Right atrium auricular region (tissue), 2 donors: Measurements from ENCODE around the gene ARHGAP42. TPM values are rescaled to one million over a fixed set of nuclear protein-coding genes. Genes with fewer than 3 reads are reported as not detected.

Experiments
- DNase-seq: peaks from one replicate; pipeline ENCODE4 v3.0.0-alpha.2; 2019; ENCODE audit warnings: low spot score
- H3K27ac ChIP-seq, 2 donors: fragments of 200-600 bp; sonication (generic); 1 replicate in 1 of 2; 2 replicates in 1 of 2; pipeline ENCODE4 v1.5.1; 2016 to 2019
- H3K27me3 ChIP-seq, 2 donors: fragments of 200-600 bp; sonication (generic); one replicate each; pipeline versions ENCODE4 v1.5.1 to v1.6.0; 2017 to 2019
- H3K36me3 ChIP-seq: fragments of 200-600 bp; sonication (generic); one replicate; pipeline ENCODE4 v1.5.1; 2016
- H3K4me1 ChIP-seq, 2 donors: fragments of 200-600 bp; sonication (generic); one replicate each; pipeline versions ENCODE4 v1.5.1 to v1.6.0; 2017 to 2019
- H3K4me3 ChIP-seq, 2 donors: fragments of 200-600 bp; sonication (generic); 1 replicate in 1 of 2; 2 replicates in 1 of 2; pipeline ENCODE4 v1.5.1; 2017 to 2019; ENCODE audit warnings: mild to moderate bottlenecking in 1 of 2, moderate library complexity in 1 of 2
- H3K9me3 ChIP-seq, 2 donors: fragments of 200-600 bp; sonication (generic); one replicate each; pipeline ENCODE4 v1.5.1; 2019
- total RNA-seq, 2 donors: library from RNA; depleted of rRNA; stranded (reverse); fragments of >200 nt; gene quantifications; one replicate each; pipeline ENCODE4 v1.1.0, GENCODE V29; 2016
- TF ChIP-seq, protein P1 (sequence below), 2 donors: fragments of 200-600 bp; sonication (generic); IDR thresholded peaks; one replicate each; pipeline ENCODE4 v1.5.1; 2019; ENCODE audit warnings: antibody characterized with exemption in 2 of 2

ARHGAP42 gene
- total RNA-seq, 2 donors from 2014 or later: 6.1 to 12.1 TPM

DNA sequence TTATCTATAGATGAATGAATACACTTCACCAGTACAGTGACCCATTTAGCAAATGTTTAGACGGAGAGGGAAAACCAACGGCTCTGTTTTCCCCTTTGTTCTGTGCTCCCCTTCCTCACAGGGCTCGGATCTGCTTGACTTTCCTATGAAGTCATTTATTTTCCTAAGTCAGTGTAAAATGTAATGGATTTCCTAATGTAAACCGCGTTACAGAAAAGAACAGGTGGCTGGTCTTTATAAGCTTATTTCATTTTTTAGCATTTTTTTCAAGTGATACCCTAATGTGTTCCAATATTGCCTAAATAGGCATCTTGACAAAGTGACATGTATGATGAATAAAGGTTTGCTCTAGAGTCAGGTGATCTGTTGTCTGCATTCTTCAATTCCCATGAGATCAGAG, 235.0 kb downstream of the ARHGAP42 start:
- no peak overlapping the region for H3K4me3 ChIP-seq
- no peaks in the 10 kb centered on the region for H3K27me3 ChIP-seq
- no peak for DNase-seq
- H3K9me3 ChIP-seq: no peaks in the 10 kb centered on the region
- H3K36me3 ChIP-seq: no peaks in the 10 kb centered on the region
- no peak overlapping the region for H3K27ac ChIP-seq
- H3K4me1 ChIP-seq: no peaks in the 10 kb centered on the region
- TF ChIP-seq, protein P1, sequence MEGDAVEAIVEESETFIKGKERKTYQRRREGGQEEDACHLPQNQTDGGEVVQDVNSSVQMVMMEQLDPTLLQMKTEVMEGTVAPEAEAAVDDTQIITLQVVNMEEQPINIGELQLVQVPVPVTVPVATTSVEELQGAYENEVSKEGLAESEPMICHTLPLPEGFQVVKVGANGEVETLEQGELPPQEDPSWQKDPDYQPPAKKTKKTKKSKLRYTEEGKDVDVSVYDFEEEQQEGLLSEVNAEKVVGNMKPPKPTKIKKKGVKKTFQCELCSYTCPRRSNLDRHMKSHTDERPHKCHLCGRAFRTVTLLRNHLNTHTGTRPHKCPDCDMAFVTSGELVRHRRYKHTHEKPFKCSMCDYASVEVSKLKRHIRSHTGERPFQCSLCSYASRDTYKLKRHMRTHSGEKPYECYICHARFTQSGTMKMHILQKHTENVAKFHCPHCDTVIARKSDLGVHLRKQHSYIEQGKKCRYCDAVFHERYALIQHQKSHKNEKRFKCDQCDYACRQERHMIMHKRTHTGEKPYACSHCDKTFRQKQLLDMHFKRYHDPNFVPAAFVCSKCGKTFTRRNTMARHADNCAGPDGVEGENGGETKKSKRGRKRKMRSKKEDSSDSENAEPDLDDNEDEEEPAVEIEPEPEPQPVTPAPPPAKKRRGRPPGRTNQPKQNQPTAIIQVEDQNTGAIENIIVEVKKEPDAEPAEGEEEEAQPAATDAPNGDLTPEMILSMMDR (IDR thresholded peaks at IDR 0.05): no peak

DNA sequence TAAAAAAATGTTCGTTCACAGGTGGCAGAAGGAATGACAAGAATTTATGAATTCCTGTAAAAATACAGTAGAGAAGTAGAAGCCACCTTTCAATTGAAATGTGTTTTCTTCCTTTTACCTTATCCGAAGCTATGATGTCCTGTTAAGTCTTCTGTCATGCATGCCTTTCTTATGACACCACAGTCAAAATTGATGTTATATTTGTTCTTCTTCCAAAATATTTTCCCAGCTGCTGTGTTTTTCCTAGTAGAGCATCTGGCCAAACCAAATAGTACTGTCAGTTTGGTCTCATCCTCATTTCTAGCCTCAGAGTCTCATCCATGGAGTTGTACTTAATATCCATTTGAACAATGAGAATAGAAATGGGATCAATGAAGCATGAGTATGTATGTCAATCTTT, 236.5 kb downstream of the ARHGAP42 start:
- no peak for DNase-seq
- no peaks in the 10 kb centered on the region for H3K27me3 ChIP-seq
- no peak overlapping the region for H3K4me3 ChIP-seq
- no peaks in the 10 kb centered on the region for H3K36me3 ChIP-seq
- TF ChIP-seq, protein P1 (IDR thresholded peaks at IDR 0.05): no peak
- no peak overlapping the region for H3K27ac ChIP-seq
- no peaks in the 10 kb centered on the region for H3K9me3 ChIP-seq
- no peaks in the 10 kb centered on the region for H3K4me1 ChIP-seq

DNA sequence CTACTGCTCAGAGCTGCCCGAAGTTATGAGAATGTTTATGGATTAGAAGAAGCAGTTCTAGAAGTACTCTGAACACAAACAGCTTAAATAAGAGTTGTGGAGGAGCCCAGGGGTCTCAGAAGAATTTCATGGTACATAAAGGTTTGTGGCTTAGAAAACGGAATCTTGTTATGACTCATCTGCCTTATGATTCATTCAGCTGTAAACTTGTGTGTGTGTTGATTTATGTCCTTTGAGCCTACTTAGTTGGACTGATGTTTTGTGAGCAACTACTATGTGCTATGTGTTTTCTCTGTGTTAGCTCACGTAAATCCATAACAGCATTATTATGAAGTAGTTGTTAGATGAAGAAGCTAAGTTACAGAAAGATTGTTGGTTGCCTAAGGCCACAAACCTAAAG, 238.8 kb downstream of the ARHGAP42 start:
- Histone ChIP-seq H3K27me3 (no peaks in the 10 kb centered on the region), H3K36me3 (no peaks in the 10 kb centered on the region), H3K27ac (no peak overlapping the region), H3K4me1 (no peaks in the 10 kb centered on the region), H3K4me3 (no peak overlapping the region), H3K9me3 (no peaks in the 10 kb centered on the region)
- TF ChIP-seq, protein P1 (IDR thresholded peaks at IDR 0.05): no peak
- no peak for DNase-seq

DNA sequence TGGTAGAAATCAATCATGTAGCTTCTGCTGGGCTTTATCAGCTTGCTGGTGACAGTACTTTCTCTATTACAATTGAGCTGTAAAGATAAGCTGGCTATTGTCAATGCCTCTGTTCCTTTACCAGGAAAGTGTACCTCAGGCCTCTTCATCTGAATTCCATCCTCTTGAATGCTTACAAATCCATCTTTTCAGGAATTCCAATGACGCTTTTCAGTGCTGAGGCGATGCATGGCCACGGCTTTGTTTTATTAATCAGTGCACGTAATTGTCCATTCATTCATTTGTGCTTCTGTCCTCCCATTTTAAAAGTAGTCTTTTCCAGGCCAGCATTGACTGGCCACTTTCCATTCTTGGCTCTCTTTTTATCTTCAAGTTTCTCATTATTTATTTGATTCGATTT, 240.5 kb downstream of the ARHGAP42 start:
- no peaks in the 10 kb centered on the region for H3K4me1 ChIP-seq
- TF ChIP-seq, protein P1 (IDR thresholded peaks at IDR 0.05): no peak
- H3K9me3 ChIP-seq: no peaks in the 10 kb centered on the region
- no peaks in the 10 kb centered on the region for H3K36me3 ChIP-seq
- H3K4me3 ChIP-seq: no peak overlapping the region
- no peak for DNase-seq
- H3K27me3 ChIP-seq: no peaks in the 10 kb centered on the region
- H3K27ac ChIP-seq: no peak overlapping the region

DNA sequence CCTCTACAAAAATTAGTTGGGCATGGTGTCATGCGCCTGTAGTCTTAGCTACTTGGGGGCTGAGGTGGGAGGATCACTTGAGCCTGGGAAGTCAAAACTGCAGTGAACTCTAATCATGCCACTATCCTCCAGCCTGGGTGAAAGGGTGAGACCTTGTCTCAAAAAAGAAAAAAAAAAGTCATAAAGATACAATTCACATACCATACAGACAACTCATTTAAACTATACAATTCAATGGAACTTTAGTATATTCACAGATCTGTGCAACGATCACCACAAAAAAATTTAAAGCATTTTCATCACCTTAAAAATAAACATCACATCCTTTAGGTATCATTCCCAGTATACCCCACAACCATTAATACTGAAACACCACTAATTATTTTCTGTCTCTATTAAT, 241.3 kb downstream of the ARHGAP42 start:
- Histone ChIP-seq H3K27me3 (no peaks in the 10 kb centered on the region), H3K4me1 (no peaks in the 10 kb centered on the region), H3K27ac (no peak overlapping the region), H3K9me3 (no peaks in the 10 kb centered on the region), H3K4me3 (no peak overlapping the region), H3K36me3 (no peaks in the 10 kb centered on the region)
- TF ChIP-seq, protein P1 (IDR thresholded peaks at IDR 0.05): no peak
- DNase-seq: no peak

DNA sequence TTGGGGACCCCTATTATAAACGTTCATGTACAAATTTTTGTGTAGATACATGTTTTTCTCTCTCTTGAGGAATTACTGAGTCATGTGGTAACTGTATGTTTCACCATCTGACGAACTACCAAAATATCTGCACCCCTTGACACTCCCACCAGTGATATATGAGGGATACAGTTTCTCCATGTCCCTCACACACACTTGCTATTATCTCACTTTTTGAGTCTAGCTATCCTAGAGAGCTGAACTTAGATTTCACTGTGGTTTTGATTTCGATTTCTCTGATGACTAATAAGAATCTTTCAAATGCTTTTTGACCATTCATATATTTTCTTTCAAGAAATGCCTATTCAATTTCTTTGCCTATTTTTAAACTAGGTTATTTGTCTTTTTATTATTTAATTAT, 242.3 kb downstream of the ARHGAP42 start:
- H3K36me3 ChIP-seq: no peaks in the 10 kb centered on the region
- H3K9me3 ChIP-seq: no peaks in the 10 kb centered on the region
- no peak overlapping the region for H3K27ac ChIP-seq
- H3K4me1 ChIP-seq: no peaks in the 10 kb centered on the region
- no peak overlapping the region for H3K4me3 ChIP-seq
- H3K27me3 ChIP-seq: no peaks in the 10 kb centered on the region
- DNase-seq: no peak
- TF ChIP-seq, protein P1 (IDR thresholded peaks at IDR 0.05): no peak
